Measurements from ENCODE around the gene ZC3H18.

The ZC3H18 gene

GRCh38 chr16:88532434-88533241 is 37.6 kb upstream of the ZC3H18 start:
- no peak for DNase-seq

- DNase-seq, result peak; percentile 72
Measured at GRCh38 chr16:88533381-88533917, 36.8 kb upstream of the ZC3H18 start.

- DNase-seq, result peak; percentile 64
Measured at GRCh38 chr16:88533932-88534637, 36.1 kb upstream of the ZC3H18 start.

GRCh38 chr16:88534638-88535190 is 35.5 kb upstream of the ZC3H18 start:
- no peak for DNase-seq

GRCh38 chr16:88535191-88535856 is 34.9 kb upstream of the ZC3H18 start:
- DNase-seq, result no peak

GRCh38 chr16:88535857-88536222 is 34.4 kb upstream of the ZC3H18 start:
- DNase-seq, result no peak

GRCh38 chr16:88536510-88536909 is 33.7 kb upstream of the ZC3H18 start:
- no peak for DNase-seq

- DNase-seq, result no peak
Measured at GRCh38 chr16:88536971-88537751, 33.0 kb upstream of the ZC3H18 start.

GRCh38 chr16:88537859-88538258 is 32.3 kb upstream of the ZC3H18 start:
- no peak for DNase-seq

- no peak for DNase-seq
Measured at GRCh38 chr16:88538366-88539060, 31.7 kb upstream of the ZC3H18 start.

GRCh38 chr16:88539261-88539651 is 30.9 kb upstream of the ZC3H18 start:
- DNase-seq, result no peak

- DNase-seq, result no peak
Measured at GRCh38 chr16:88539652-88540345, 30.4 kb upstream of the ZC3H18 start.

GRCh38 chr16:88540346-88540977 is 29.7 kb upstream of the ZC3H18 start:
- no peak for DNase-seq

- DNase-seq, result no peak
Measured at GRCh38 chr16:88541831-88542616, 28.2 kb upstream of the ZC3H18 start.

GRCh38 chr16:88543230-88543813 is 26.9 kb upstream of the ZC3H18 start:
- no peak for DNase-seq

GRCh38 chr16:88545781-88546180 is 24.4 kb upstream of the ZC3H18 start:
- no peak for DNase-seq

- DNase-seq, result no peak
Measured at GRCh38 chr16:88548131-88548874, 21.9 kb upstream of the ZC3H18 start.

GRCh38 chr16:88548985-88549384 is 21.2 kb upstream of the ZC3H18 start:
- DNase-seq, result no peak

Measured in right kidney (tissue), 1 donor.